Neural cell (in vitro differentiated cells): ENCODE data around the gene DHX15. TPM values are rescaled to one million over a fixed set of nuclear protein-coding genes. Genes with fewer than 3 reads are reported as not detected.

Experiments used
- H2AFZ ChIP-seq: fragments of 200-600, 300-800 bp; sonication (generic), shearing (Covaris generic); 2 replicates; pipeline ENCODE4 v1.6.0; 2014; ENCODE audit warnings: low read depth, mild to moderate bottlenecking, antibody characterized with exemption, low read length, moderate library complexity
- H3F3A ChIP-seq: fragments of 200-600 bp; shearing (Covaris generic); 2 replicates; pipeline ENCODE4 v1.6.1; 2016; ENCODE audit warnings: mild to moderate bottlenecking, moderate library complexity, mixed read lengths, antibody characterized with exemption, low read length; ENCODE audit not compliant: insufficient read depth, poor library complexity, severe bottlenecking
- H3K27ac ChIP-seq: fragments of 200-600, 300-800 bp; sonication (generic), shearing (Covaris generic); 2 replicates; pipeline ENCODE4 v1.5.1; 2014; ENCODE audit warnings: mild to moderate bottlenecking, low read length, moderate library complexity
- H3K27me3 ChIP-seq: fragments of 300-800, 200-600 bp; sonication (generic), shearing (Covaris generic); 2 replicates; pipeline ENCODE4 v1.6.0; 2014; ENCODE audit warnings: mild to moderate bottlenecking, low read depth, low read length, moderate library complexity; ENCODE audit not compliant: insufficient read depth
- H3K36me3 ChIP-seq: fragments of 300-800, 200-600 bp; sonication (generic), shearing (Covaris generic); 2 replicates; pipeline ENCODE4 v1.5.1; 2014; ENCODE audit warnings: mild to moderate bottlenecking, antibody characterized with exemption, low read length, moderate library complexity; ENCODE audit not compliant: insufficient read depth
- H3K4me2 ChIP-seq: fragments of 300-800, 200-600 bp; sonication (generic), shearing (Covaris generic); 2 replicates; pipeline ENCODE4 v1.6.0; 2014; ENCODE audit warnings: mild to moderate bottlenecking, low read length
- H3K4me3 ChIP-seq: fragments of 300-800, 200-600 bp; sonication (generic), shearing (Covaris generic); 2 replicates; pipeline ENCODE4 v1.5.1; 2014; ENCODE audit warnings: mild to moderate bottlenecking, low read length, moderate library complexity
- H3K79me2 ChIP-seq: fragments of 200-600 bp; shearing (Covaris generic); replicated peaks from 2 replicates; pipeline ENCODE4 v1.6.0; 2014; ENCODE audit warnings: mild to moderate bottlenecking, low read length, moderate library complexity; ENCODE audit not compliant: insufficient read depth
- H3K9ac ChIP-seq: fragments of 300-800, 200-600 bp; sonication (generic), shearing (Covaris generic); 2 replicates; pipeline ENCODE4 v1.6.1; 2016; ENCODE audit warnings: mild to moderate bottlenecking, low read length, mixed read lengths
- H3K9me2 ChIP-seq: fragments of 200-600 bp; shearing (Covaris generic); 2 replicates; pipeline ENCODE4 v1.6.1; 2016; ENCODE audit warnings: mild to moderate bottlenecking, low read length, mixed read lengths; ENCODE audit not compliant: insufficient read depth
- H3K9me3 ChIP-seq: fragments of 200-600, 300-800 bp; sonication (generic), shearing (Covaris generic); 2 replicates; pipeline ENCODE4 v1.6.1; 2016; ENCODE audit warnings: mild to moderate bottlenecking, mixed run types, low read length, moderate library complexity, mixed read lengths
- H4K20me1 ChIP-seq: fragments of 200-600 bp; shearing (Covaris generic); 2 replicates; pipeline ENCODE4 v1.6.1; 2016; ENCODE audit warnings: mild to moderate bottlenecking, mixed run types; ENCODE audit not compliant: insufficient read depth
- CTCF ChIP-seq: fragments of 450-650 bp; IDR thresholded peaks from 2 replicates; pipeline ENCODE4 v1.5.1; 2014; ENCODE audit warnings: antibody characterized with exemption, mild to moderate bottlenecking, moderate library complexity; ENCODE audit not compliant: poor library complexity, severe bottlenecking
- EP300 ChIP-seq: fragments of 450-650 bp; conservative IDR thresholded peaks from 2 replicates; pipeline ENCODE4 v1.6.1; 2014; ENCODE audit warnings: antibody characterized with exemption, mild to moderate bottlenecking, moderate library complexity; ENCODE audit not compliant: poor library complexity, severe bottlenecking
- EZH2 ChIP-seq: fragments of 200-600, 300-800 bp; shearing (Covaris generic), sonication (generic); IDR thresholded peaks from 2 replicates; pipeline ENCODE4 v1.6.1; 2014; ENCODE audit warnings: antibody characterized with exemption, low read length, borderline replicate concordance, mild to moderate bottlenecking; ENCODE audit not compliant: insufficient read depth, poor library complexity, severe bottlenecking
- MXI1 ChIP-seq: fragments of 450-650 bp; conservative IDR thresholded peaks from 2 replicates; pipeline ENCODE4 v1.6.1; 2014; ENCODE audit warnings: antibody characterized with exemption, mild to moderate bottlenecking; ENCODE audit not compliant: poor library complexity, severe bottlenecking
- POLR2AphosphoS5 ChIP-seq: IDR thresholded peaks from 2 replicates; pipeline ENCODE4 v1.6.1; 2012
- RAD21 ChIP-seq: fragments of 450-650 bp; conservative IDR thresholded peaks from 2 replicates; pipeline ENCODE4 v1.6.1; 2014; ENCODE audit warnings: antibody characterized with exemption, mild to moderate bottlenecking, moderate library complexity
- REST ChIP-seq: IDR thresholded peaks from 2 replicates; pipeline ENCODE4 v1.6.1; 2012; ENCODE audit warnings: borderline replicate concordance
- SMC3 ChIP-seq: fragments of 450-650 bp; conservative IDR thresholded peaks from 2 replicates; pipeline ENCODE4 v1.6.1; 2014; ENCODE audit warnings: antibody characterized with exemption, mild to moderate bottlenecking, moderate library complexity; ENCODE audit not compliant: poor library complexity
- TAF1 ChIP-seq: IDR thresholded peaks from 2 replicates; pipeline ENCODE4 v1.6.1; 2012; ENCODE audit warnings: low read depth
- polyA minus RNA-seq: library from RNA; depleted of rRNA, polyadenylated mRNA; stranded (reverse); fragments of >200 nt; gene quantifications from 2 replicates; pipeline ENCODE4 v1.2.3, GENCODE V29; 2014
- polyA plus RNA-seq: library from polyadenylated mRNA; depleted of rRNA; stranded (reverse); fragments of >200 nt; gene quantifications from 2 replicates; pipeline ENCODE4 v1.2.3, GENCODE V29; 2014

The DHX15 gene
- 343 and 368 TPM in 2 replicates for polyA plus RNA-seq
- 329 and 383 TPM in 2 replicates for polyA minus RNA-seq

DNA sequence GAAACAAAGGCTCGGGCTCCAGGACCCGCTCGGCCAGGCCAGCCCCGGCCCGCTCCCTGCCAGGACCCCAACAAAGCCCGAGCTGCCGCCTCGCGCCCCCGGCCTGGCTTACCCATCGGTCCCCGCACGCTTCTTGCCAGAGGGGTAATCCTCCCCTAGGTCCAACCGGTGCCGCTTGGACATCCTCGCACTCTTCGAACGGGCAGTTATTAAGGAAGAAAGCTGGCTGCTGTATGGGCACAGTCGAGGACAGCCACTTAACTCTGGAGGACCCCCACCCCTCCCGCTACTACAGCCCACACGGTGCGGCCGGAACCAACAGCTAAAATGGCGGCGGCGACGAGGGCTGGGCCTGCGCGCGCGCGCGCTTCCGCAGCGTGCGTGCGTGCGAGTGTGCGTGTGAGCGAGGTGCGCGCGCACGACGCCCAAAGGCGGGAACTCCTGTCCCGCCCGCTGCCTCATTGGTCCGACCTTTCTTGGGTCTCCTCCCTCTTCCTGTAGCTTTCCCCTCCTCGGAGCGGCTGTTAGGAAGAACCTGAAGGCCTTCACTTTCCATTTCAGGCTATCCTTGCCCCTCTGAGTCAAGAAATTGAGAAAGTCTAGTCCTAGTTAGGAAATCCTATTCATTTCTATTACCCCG lies at the start of gene DHX15:
TSS of gene DHX15 (minus strand) at position 344 of the 640 bp plus-strand sequence. CDS start at position 183, 161 bp downstream.
- peak within 1 kb of the TSS; percentile 81 for H3K4me3 ChIP-seq
- peak within 1 kb of the TSS; percentile 66 for H2AFZ ChIP-seq
- H3K9me3 ChIP-seq: no peaks in the 10 kb centered on the region
- H3K36me3 ChIP-seq: no peaks in the 10 kb centered on the region
- peak within 1 kb of the TSS; percentile 90 for H3K4me2 ChIP-seq
- peak within 1 kb of the TSS; percentile 95 for H3K27ac ChIP-seq
- peaks cover 3% of the 10 kb centered on the region for H4K20me1 ChIP-seq
- H3F3A ChIP-seq: no peaks in the 10 kb centered on the region
- peaks cover 49% of the 10 kb centered on the region for H3K79me2 ChIP-seq
- no peaks in the 10 kb centered on the region for H3K27me3 ChIP-seq
- peak within 1 kb of the TSS; percentile 97 for H3K9ac ChIP-seq
- peak; percentile 47 for TF ChIP-seq RAD21
- TF ChIP-seq EZH2: no peak
- TF ChIP-seq CTCF: peak; percentile 33
- TF ChIP-seq EP300: no peak
- peak; percentile 98 for TF ChIP-seq TAF1
- TF ChIP-seq POLR2AphosphoS5: peak; percentile 98
- peak; percentile 93 for TF ChIP-seq REST
- peak; percentile 47 for TF ChIP-seq SMC3
- peak; percentile 83 for TF ChIP-seq MXI1
- no peaks in the 10 kb centered on the region for H3K9me2 ChIP-seq

DNA sequence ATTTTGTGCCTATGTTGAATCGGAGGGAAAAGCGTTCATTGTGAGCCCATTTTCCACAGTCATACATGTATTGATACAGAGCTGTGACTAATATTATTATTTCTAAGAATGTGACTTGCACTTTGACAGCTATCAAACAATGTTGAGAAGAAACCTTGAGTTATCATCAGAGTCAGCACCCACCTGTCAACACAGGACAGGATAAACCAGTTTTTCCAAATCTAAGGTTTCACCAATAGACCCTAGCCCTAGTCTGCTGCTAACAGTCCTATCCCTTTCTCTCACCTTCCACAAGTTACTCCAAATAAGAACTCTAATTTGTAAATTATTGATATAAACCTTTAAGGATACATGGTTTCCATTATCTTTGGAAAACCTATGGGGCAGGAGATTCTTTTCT lies 47.7 kb upstream of the DHX15 start:
- Histone ChIP-seq H3K79me2 (no peaks in the 10 kb centered on the region), H3K27ac (no peak overlapping the region), H3F3A (no peaks in the 10 kb centered on the region), H3K9me3 (no peaks in the 10 kb centered on the region), H3K36me3 (no peaks in the 10 kb centered on the region), H3K4me2 (no peak overlapping the region), H3K4me3 (no peak overlapping the region), H3K9me2 (no peaks in the 10 kb centered on the region), H3K9ac (no peak overlapping the region), H4K20me1 (no peaks in the 10 kb centered on the region), H2AFZ (no peak overlapping the region), H3K27me3 (no peaks in the 10 kb centered on the region)
- TF ChIP-seq SMC3 (no peak), REST (no peak), RAD21 (no peak), EP300 (no peak)
